Fibroblast of skin of right biceps (primary cell): ENCODE results near the gene FOXL3.

Experiments
- DNase-seq: peaks from one replicate; pipeline ENCODE4 v3.0.0-alpha.2; 2013

The FOXL3 gene

DNA sequence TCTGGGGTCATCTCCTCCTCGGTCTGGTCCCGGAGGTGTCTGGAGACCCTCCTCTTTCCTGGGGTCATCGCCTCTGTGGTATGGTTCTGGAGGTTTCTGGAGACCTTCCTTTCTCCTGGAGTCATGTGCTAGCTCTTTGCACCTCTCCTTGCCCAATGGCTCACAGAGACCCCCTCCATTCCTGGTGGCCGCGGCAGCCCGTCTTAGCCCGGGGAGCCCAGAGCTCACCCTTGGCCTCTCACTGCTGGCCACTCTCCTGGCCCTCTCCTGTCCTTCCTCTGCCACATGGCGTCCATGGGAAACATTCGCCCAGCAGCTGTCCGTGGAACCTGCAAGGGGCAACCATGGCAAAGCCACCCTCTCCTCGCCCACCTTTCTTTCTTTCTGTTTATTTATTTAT, 20.2 kb upstream of the FOXL3 start:
- DNase-seq: no peak

- no peak for DNase-seq
These were observed 19.5 kb upstream of the FOXL3 start for GRCh38 chr7:270351-270983.

DNA sequence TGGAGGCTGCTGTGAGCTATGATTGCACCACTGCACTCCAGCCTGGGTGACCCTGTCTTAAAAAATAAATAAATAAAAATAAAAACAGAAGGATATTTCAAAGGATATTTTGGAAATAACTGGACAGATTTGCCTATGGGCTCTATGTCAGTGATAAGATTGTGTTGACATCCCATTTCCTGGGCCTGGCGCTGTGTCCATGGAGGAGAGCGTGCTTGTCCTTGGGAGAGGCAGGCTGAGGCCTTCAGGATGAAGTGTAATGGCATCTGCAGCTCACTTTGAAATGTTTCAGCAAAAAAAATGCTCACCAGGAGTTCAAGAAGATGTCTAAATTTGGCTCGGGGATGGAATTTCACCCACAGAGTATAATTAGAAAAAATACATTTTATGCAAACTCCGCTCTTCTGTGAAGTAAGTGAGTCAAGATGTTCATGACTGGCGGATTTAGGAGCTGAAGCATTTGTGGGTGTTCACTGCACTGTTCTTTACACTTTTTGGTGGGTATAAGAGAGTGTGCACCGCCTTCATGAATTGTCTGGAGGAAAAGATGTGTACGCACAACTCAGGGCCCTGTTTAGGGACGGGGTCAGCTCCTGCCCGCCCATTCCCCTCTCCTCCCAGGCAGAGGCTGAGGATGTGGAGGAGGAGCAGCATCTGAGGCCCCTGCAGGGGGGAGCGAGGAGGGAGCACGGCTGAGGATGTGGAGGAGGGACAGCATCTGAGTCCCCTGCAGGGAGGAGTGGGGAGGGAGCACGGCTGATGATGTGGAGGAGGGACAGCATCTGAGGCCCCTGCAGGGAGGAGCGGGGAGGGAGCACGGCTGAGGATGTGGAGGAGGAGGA, 18.5 kb upstream of the FOXL3 start:
- peak; percentile 61 for DNase-seq

- DNase-seq: no peak
These were observed 17.8 kb upstream of the FOXL3 start for GRCh38 chr7:272108-272615.

GRCh38 chr7:272631-273030, 17.3 kb upstream of the FOXL3 start:
- no peak for DNase-seq

- no peak for DNase-seq
These were observed 16.6 kb upstream of the FOXL3 start for GRCh38 chr7:273327-273726.

GRCh38 chr7:274266-274665, 15.7 kb upstream of the FOXL3 start:
- no peak for DNase-seq

DNA sequence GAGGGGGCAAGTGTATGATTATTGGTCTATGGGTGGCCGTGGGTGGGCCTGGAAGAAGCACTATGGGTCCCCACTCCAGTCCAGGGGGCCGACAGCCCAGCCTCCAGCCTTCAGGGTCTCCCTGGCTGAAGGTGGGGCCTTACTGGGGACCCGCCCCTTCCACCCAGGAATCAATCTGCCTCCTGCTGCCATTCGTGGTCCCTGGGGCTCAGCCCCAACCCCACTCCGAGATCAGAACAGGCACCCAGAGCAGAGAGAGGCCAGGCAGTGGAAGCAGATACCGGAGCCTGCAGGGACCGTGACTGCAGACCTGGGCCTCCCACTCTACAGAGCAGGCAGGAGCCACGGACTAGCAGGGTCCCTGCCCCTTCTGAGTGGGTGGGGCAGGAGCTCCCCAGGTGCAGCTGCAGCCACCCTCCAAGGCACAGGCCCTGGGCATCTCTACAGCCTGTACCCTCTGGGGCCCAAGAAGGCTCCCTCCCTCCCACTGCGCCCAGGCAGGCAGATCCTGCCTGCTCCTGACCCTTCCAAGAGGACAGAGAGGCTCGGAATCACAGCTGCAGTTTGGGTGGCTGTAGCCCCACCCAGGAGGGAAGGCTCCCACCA, 13.6 kb upstream of the FOXL3 start:
- DNase-seq: no peak

GRCh38 chr7:277228-277627, 12.7 kb upstream of the FOXL3 start:
- no peak for DNase-seq

GRCh38 chr7:278081-278480, 11.9 kb upstream of the FOXL3 start:
- no peak for DNase-seq

DNA sequence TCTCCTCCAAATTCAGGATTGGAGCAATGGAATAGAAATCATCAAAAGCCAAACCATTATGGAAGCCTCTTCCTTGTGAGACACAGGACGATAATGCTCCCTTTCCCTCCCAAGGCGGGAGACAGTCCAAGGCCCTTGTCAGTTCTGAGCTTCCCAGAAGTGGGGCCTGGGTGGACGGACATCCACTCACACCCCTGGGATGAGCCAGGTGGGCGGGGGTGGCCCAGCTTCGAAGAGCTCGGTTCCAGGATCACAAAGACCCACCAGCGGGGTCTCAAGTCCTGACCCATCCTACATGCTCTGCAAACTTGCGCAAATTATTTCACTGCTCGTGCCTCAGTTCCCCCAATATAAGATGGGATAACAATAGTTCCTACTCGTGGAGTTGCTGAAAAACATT, 10.1 kb upstream of the FOXL3 start:
- no peak for DNase-seq

DNA sequence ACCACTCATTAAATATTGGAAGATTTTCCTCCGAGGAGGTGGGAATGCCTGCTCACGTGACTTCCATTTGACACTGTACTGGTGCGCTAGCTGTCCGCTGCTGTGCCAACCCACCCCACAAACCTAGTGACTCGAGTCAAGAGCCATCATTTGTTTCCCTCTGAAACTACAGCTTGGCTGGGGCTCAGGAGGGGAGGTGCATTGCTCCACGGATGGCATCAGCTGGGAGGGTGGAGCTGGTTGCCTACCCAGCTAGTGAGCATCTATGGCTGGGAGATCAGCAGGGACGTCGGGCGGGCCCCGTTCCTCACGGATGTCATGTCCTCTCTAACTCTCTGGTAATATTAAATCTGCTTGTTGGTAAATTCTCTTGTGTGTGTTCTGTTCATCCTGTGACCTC, 9.5 kb upstream of the FOXL3 start:
- DNase-seq: no peak

DNA sequence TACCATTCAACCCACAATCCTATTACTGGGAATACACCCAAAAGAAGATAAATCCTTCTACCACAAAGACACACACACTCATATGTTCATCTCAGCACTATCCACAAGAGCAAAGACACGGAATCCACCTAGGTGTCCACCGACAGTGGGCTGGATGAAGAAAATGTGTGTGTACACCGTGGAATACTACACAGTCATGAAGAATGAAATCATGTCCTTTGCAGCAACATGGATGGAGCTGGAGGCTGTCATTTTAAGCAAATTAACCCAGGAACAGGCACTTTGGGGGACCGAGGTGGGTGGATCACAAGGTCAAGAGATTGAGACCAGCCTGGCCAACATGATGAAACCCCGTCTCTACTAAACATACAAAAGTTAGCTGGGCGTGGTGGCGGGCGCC, 8.3 kb upstream of the FOXL3 start:
- DNase-seq: no peak

GRCh38 chr7:282621-283020, 7.3 kb upstream of the FOXL3 start:
- DNase-seq: no peak

GRCh38 chr7:284762-285722, 4.9 kb upstream of the FOXL3 start:
- DNase-seq: no peak

DNA sequence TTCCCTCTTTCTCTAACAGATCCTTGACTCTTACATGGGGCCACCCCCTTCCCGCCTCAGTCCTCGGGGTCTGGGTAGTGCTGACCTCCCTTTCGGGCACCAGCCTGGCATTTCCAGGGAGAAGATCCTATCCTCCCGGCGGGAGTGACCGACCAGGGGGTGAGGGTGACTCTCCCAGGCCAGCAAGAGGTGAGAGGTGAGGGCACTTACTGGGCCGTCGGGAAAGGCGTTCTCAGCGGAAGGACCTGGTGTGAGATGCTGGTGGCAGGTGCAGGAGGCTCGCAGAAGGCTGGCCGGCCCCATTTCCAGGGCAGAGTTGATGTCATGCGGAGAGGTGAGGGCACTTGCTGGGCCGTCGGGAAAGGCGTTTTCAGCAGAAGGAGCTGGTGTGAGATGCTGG, 4.2 kb upstream of the FOXL3 start:
- no peak for DNase-seq

GRCh38 chr7:286266-286665, 3.7 kb upstream of the FOXL3 start:
- no peak for DNase-seq

DNA sequence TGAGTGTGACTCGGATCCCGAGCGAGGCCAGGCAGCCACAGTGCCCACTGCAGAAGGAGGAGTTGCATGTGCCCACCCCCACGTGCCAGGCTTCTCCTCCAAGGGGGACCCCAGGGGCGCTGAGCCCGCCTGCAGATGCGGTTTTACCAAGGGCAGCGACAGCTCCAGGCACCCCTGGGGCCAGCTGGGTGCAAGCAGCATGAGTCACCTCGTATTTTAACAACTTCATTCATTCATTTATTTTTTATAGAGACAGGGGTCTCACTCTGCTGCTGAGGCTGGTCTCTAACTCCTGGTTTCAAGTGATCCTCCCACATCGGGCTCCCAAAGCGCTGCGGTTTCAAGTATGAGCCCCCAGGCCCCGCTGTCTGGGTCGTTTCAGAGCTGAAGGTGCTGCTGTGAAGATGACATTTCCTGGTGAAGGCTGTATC, 1.3 kb upstream of the FOXL3 start:
- DNase-seq: no peak

GRCh38 chr7:289209-289755, 688 bp upstream of the FOXL3 start:
- no peak for DNase-seq

DNA sequence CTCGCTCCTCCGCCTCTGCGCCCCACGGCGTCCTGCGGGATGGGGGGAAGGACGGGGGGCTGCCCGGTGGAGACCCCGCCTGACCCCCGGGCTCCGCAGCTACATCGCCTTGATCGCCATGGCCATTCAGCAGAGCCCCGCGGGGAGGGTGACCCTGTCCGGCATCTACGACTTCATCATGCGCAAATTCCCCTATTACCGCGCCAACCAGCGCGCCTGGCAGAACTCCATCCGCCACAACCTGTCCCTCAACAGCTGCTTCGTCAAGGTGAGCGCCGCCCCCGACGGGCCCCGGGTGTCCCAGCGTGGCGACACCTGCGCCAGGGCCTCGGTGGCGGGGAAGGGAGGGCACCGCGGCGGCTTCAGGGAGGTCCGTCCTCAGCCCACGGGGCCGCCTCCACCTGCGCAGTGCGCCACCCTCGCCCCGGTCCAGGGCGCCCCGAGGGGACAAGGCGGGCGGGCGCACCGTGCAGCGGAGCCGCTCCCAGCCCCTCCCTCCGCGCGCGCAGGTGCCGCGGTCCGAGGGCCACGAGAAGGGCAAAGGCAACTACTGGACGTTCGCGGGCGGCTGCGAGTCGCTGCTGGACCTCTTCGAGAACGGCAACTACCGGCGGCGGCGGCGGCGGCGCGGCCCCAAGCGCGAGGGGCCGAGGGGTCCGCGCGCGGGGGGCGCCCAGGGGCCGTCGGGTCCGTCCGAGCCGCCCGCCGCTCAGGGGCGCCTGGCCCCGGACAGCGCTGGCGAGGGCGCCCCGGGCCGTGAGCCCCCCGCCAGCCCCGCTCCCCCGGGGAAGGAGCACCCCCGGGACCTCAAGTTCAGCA, 793 bp downstream of the FOXL3 start:
- no peak for DNase-seq

- DNase-seq: no peak
These were observed 1.6 kb downstream of the FOXL3 start for GRCh38 chr7:291373-292092.
